HepG2 (cell line): Measurements from ENCODE around the gene BEST3. TPM values are rescaled to one million over a fixed set of nuclear protein-coding genes. Genes with fewer than 3 reads are reported as not detected.

ENCODE experiments used
- ATAC-seq: fragments of 200-7000 bp; cut with Tn5 transposase; 3 replicates; pipeline ENCODE4 v1.9.1; 2020; ENCODE audit warnings: mild to moderate bottlenecking, moderate library complexity
- BruUV-seq: library from RNA; stranded (reverse); fragments of 400-500 nt; replicated peaks from 2 replicates; lab custom pipeline; 2021; lab: Mats Ljungman, UMichigan
- CTCF ChIA-PET: fragments of 300-600 bp; formaldehyde crosslinking; extraction: SDS; loops from one replicate; lab custom pipeline; 2021; ENCODE audit warnings: low total read pairs, inconsistent platforms, low intra/inter-chr PET ratio; lab: Yijun Ruan, JAX
- POLR2A ChIA-PET: fragments of 350-600 bp; sonication (Branson Sonifier 250); formaldehyde crosslinking; loops from one replicate; lab custom pipeline; 2020; ENCODE audit warnings: antibody characterized with exemption, inconsistent platforms; lab: Yijun Ruan, JAX
- DNase-seq: peaks from one replicate; pipeline ENCODE4 v3.0.0-alpha.2; 2015; ENCODE audit warnings: low spot score
- FAIRE-seq: peaks from 3 replicates; lab custom pipeline; 2011; peaks lifted over from hg19 to GRCh38; lab: Jason Lieb, UNC
- H2AFZ ChIP-seq: one replicate; pipeline ENCODE4 v1.6.1; 2011; ENCODE audit warnings: low read length, inconsistent platforms
- H3K27ac ChIP-seq: fragments of 300-600 bp; 3 replicates; pipeline ENCODE4 v1.8.0; 2011; ENCODE audit warnings: mixed run types, mild to moderate bottlenecking, mixed read lengths, low read length, inconsistent platforms; ENCODE audit not compliant: insufficient read depth; ENCODE audit errors: extremely low read length
- H3K27me3 ChIP-seq, 2 experiments: fragments of 200-600 bp in 1 of 2; 2 replicates in 1 of 2; 3 replicates in 1 of 2; pipeline versions ENCODE4 v1.6.0 to v1.8.0; 2011; ENCODE audit warnings: low read length in 2 of 2, mild to moderate bottlenecking in 2 of 2, moderate library complexity in 2 of 2, inconsistent platforms in 1 of 2; ENCODE audit not compliant: insufficient read depth in 2 of 2, control insufficient read depth in 1 of 2
- H3K36me3 ChIP-seq, 2 experiments: fragments of 200-600 bp in 1 of 2; replicated peaks in 1 of 2; 2 replicates in 1 of 2; 3 replicates in 1 of 2; pipeline versions ENCODE4 v1.5.1 to v1.8.0; 2011; ENCODE audit warnings: low read length in 2 of 2, inconsistent platforms in 1 of 2; ENCODE audit not compliant: insufficient read depth in 2 of 2, control insufficient read depth in 1 of 2
- H3K4me1 ChIP-seq: 2 replicates; pipeline ENCODE4 v1.5.1; 2012; ENCODE audit warnings: low read length, inconsistent platforms; ENCODE audit not compliant: insufficient read depth
- H3K4me2 ChIP-seq: 2 replicates; pipeline ENCODE4 v1.6.0; 2011; ENCODE audit warnings: low read depth, low read length, inconsistent platforms
- H3K4me3 ChIP-seq, 3 experiments: fragments of 200-600 bp in 1 of 3; sonication (generic), shearing (Covaris generic) in 1 of 3; replicated peaks in 1 of 3; 2 replicates each; pipeline ENCODE4 v1.5.1; 2011 to 2016; ENCODE audit warnings: low read length in 3 of 3, inconsistent platforms in 2 of 3, low read depth in 2 of 3, mild to moderate bottlenecking in 2 of 3, control low read depth in 1 of 3, mixed read lengths in 1 of 3; ENCODE audit not compliant: insufficient read depth in 1 of 3
- H3K79me2 ChIP-seq: one replicate; pipeline ENCODE4 v1.6.1; 2011; ENCODE audit warnings: low read length, inconsistent platforms; ENCODE audit not compliant: insufficient read depth
- H3K9ac ChIP-seq: 2 replicates; pipeline ENCODE4 v1.6.0; 2011; ENCODE audit warnings: mild to moderate bottlenecking, low read depth, low read length, inconsistent platforms; ENCODE audit not compliant: insufficient read depth
- H3K9me3 ChIP-seq: 2 replicates; pipeline ENCODE4 v1.5.1; 2012; ENCODE audit warnings: mild to moderate bottlenecking, low read length
- H4K20me1 ChIP-seq: 2 replicates; pipeline ENCODE4 v1.6.0; 2011; ENCODE audit warnings: inconsistent platforms, mild to moderate bottlenecking, low read length, moderate library complexity; ENCODE audit not compliant: insufficient read depth
- AKAP8 ChIP-seq: sonication (generic); formaldehyde crosslinking; IDR thresholded peaks from 2 replicates; pipeline ENCODE4 v1.5.1; 2020; ENCODE audit warnings: mild to moderate bottlenecking, missing genetic modification reagents
- CREB1 ChIP-seq, 2 experiments: fragments of 450-650 bp in 1 of 2; IDR thresholded peaks; 2 replicates each; pipeline ENCODE4 v1.6.1; 2016 to 2017; ENCODE audit warnings: control low read depth in 1 of 2, mild to moderate bottlenecking in 1 of 2, missing compliant biosample characterization in 1 of 2, missing genetic modification characterization in 1 of 2
- DNMT3B ChIP-seq: conservative IDR thresholded peaks from 2 replicates; pipeline ENCODE4 v1.6.1; 2016; ENCODE audit warnings: missing biosample characterization, control low read depth
- GPBP1L1 ChIP-seq: sonication (generic); formaldehyde crosslinking; IDR thresholded peaks from 2 replicates; pipeline ENCODE4 v1.5.0; 2020; ENCODE audit warnings: mild to moderate bottlenecking, missing genetic modification reagents
- HNF1A ChIP-seq, 2 experiments: sonication (generic) in 1 of 2; formaldehyde crosslinking in 1 of 2; IDR thresholded peaks; 2 replicates each; pipeline versions ENCODE4 v1.4.0 to v1.6.1; 2016 to 2020; ENCODE audit warnings: borderline replicate concordance in 1 of 2, low read depth in 1 of 2, mild to moderate bottlenecking in 1 of 2, missing genetic modification reagents in 1 of 2
- IRX3 ChIP-seq: sonication (generic); formaldehyde crosslinking; IDR thresholded peaks from 2 replicates; pipeline ENCODE4 v1.8.1; 2023; ENCODE audit warnings: mild to moderate bottlenecking, low read depth, missing genetic modification reagents, borderline replicate concordance
- MAFG ChIP-seq: sonication (generic); formaldehyde crosslinking; IDR thresholded peaks from 2 replicates; pipeline ENCODE4 v1.5.1; 2020; ENCODE audit warnings: mild to moderate bottlenecking, missing genetic modification reagents
- MED8 ChIP-seq: sonication (generic); formaldehyde crosslinking; IDR thresholded peaks from 2 replicates; pipeline ENCODE4 v1.8.1; 2023; ENCODE audit warnings: mild to moderate bottlenecking, missing genetic modification reagents; ENCODE audit not compliant: insufficient replicate concordance
- POLR2AphosphoS2 ChIP-seq: IDR thresholded peaks from 2 replicates; pipeline ENCODE4 v1.6.1; 2011; ENCODE audit warnings: low read depth, low read length, improper control_type of control experiment
- TAF1 ChIP-seq: sonication (generic); formaldehyde crosslinking; IDR thresholded peaks from 2 replicates; pipeline ENCODE4 v1.4.0; 2020; ENCODE audit warnings: missing genetic modification reagents
- ZBTB21 ChIP-seq: sonication (generic); formaldehyde crosslinking; IDR thresholded peaks from 2 replicates; pipeline ENCODE4 v1.4.0; 2020; ENCODE audit warnings: missing genetic modification reagents
- ZBTB8A ChIP-seq: sonication (generic); formaldehyde crosslinking; IDR thresholded peaks from 2 replicates; pipeline ENCODE4 v1.4.0; 2020; ENCODE audit warnings: mild to moderate bottlenecking, low read depth, missing genetic modification reagents, borderline replicate concordance
- ZFP36L1 ChIP-seq: sonication (generic); formaldehyde crosslinking; IDR thresholded peaks from 2 replicates; pipeline ENCODE4 v1.8.0; 2022; ENCODE audit warnings: mild to moderate bottlenecking, missing genetic modification reagents, moderate library complexity
- ZNF20 ChIP-seq: sonication (generic); formaldehyde crosslinking; IDR thresholded peaks from 2 replicates; pipeline ENCODE4 v1.4.0; 2020; ENCODE audit warnings: mild to moderate bottlenecking, moderate library complexity, missing genetic modification reagents
- ZNF274 ChIP-seq: sonication (generic); formaldehyde crosslinking; IDR thresholded peaks from 2 replicates; pipeline ENCODE4 v1.5.1; 2020; ENCODE audit warnings: mild to moderate bottlenecking, missing genetic modification reagents
- ZNF337 ChIP-seq: sonication (generic); formaldehyde crosslinking; IDR thresholded peaks from 2 replicates; pipeline ENCODE4 v1.5.1; 2020; ENCODE audit warnings: missing genetic modification reagents, low read depth, mild to moderate bottlenecking, borderline replicate concordance
- ZNF780A ChIP-seq: sonication (generic); formaldehyde crosslinking; IDR thresholded peaks from 2 replicates; pipeline ENCODE4 v1.8.0; 2022; ENCODE audit warnings: mild to moderate bottlenecking, missing genetic modification reagents, moderate library complexity
- ZNF788 ChIP-seq: sonication (generic); formaldehyde crosslinking; IDR thresholded peaks from 2 replicates; pipeline ENCODE4 v1.5.0; 2020; ENCODE audit warnings: mild to moderate bottlenecking, missing genetic modification reagents, borderline replicate concordance
- ZNF841 ChIP-seq: sonication (generic); formaldehyde crosslinking; IDR thresholded peaks from 2 replicates; pipeline ENCODE4 v1.8.1; 2023; ENCODE audit warnings: missing genetic modification reagents, borderline replicate concordance
- WGBS: methylation state at CpG from one replicate; pipeline ENCODE4 v1.1.6; 2017; ENCODE audit warnings: low lambda C conversion rate; 5-methylcytosine and 5-hydroxymethylcytosine counted together
- in situ Hi-C: cut with HindIII; loops from 2 replicates; pipeline ENCODE4 v1.10.0; 2017; ENCODE audit warnings: low pct_unique_long_range_greater_than_20kb; ENCODE audit not compliant: extremely low pct_ligation_motif_present
- intact Hi-C: fragments of 100-400 bp; cut with micrococcal nuclease; formaldehyde crosslinking; loops from one replicate; pipeline ENCODE4 v1.10.0; 2022; ENCODE audit not compliant: unreplicated experiment
- polyA plus RNA-seq, 8 experiments: library from polyadenylated mRNA; depleted of rRNA in 3 of 8; stranded (reverse) in 7 of 8; unstranded in 1 of 8; fragments of >200 nt; fragmentation: Illumina TruSeq in 4 of 8; extraction: Trizol in 4 of 8; gene quantifications; 2 replicates each; pipeline versions ENCODE4 v1.2.1 to v1.2.3, GENCODE V29; 2011 to 2016; ENCODE audit warnings: low read depth in 4 of 8, missing spikeins in 1 of 8, mixed read lengths in 1 of 8; ENCODE audit not compliant: insufficient read depth in 1 of 8
- total RNA-seq, 5 experiments: library from RNA; depleted of rRNA; stranded (reverse); fragments of >200 nt; fragmentation: Illumina TruSeq; extraction: Trizol; gene quantifications; 2 replicates each; pipeline ENCODE4 v1.2.3, GENCODE V29; 2016; ENCODE audit warnings: low read depth in 1 of 5

BEST3 gene
- total and polyA plus RNA-seq, 2 of the 13 experiments (the other 11 are each of a cell fraction or from before 2014, with no cell fraction given), result not detected

- Histone ChIP-seq H3K27ac (no peak overlapping the region), H3K79me2 (no peaks in the 10 kb centered on the region), H4K20me1 (no peaks in the 10 kb centered on the region), H3K9me3 (no peaks in the 10 kb centered on the region), H3K4me3 (no peak overlapping the region; a peak in 1 of 6 replicates), H3K4me2 (0 out of 2 replicates have a peak overlapping the region, but pooled peaks have one; percentile 1), H3K4me1 (peaks cover 23% of the 10 kb centered on the region), H3K9ac (no peak overlapping the region), H2AFZ (no peak overlapping the region), H3K27me3 (no peaks in the 10 kb centered on the region; a peak in 1 of 5 replicates), H3K36me3 (no peaks in the 10 kb centered on the region)
- peak; percentile 31; the same call in 2 of the 3 replicates for ATAC-seq
- intact Hi-C loops (no loop called here), in situ Hi-C loops (no loop called here)
- no peak for FAIRE-seq
- WGBS, result 34% methylated on average over 9 of the region's 11 CpGs
- POLR2A ChIA-PET, result no interaction called here
- BruUV-seq, result no TSS peak
- CTCF ChIA-PET, result no interaction called here
- DNase-seq, result peak; percentile 67
- no peak for TF ChIP-seq GPBP1L1 (CRISPR knock-in tag)
- peak; percentile 67 for TF ChIP-seq CREB1 (IDR thresholded peaks at IDR 0.05)
- no peak for TF ChIP-seq CREB1 (CRISPR knock-in tag; IDR thresholded peaks at IDR 0.05)
- no peak for TF ChIP-seq MED8 (CRISPR knock-in tag)
- no peak for TF ChIP-seq AKAP8 (CRISPR knock-in tag)
- TF ChIP-seq TAF1 (CRISPR knock-in tag), result no peak
- TF ChIP-seq MAFG, result no peak
- TF ChIP-seq ZNF337, result no peak
- no peak for TF ChIP-seq ZNF20 (CRISPR knock-in tag)
- TF ChIP-seq ZBTB8A, result no peak
- TF ChIP-seq ZNF780A (CRISPR knock-in tag), result no peak
- TF ChIP-seq HNF1A (IDR thresholded peaks at IDR 0.05; ENCODE audit: low read depth), result no peak
- TF ChIP-seq HNF1A (CRISPR knock-in tag; IDR thresholded peaks at IDR 0.05; ENCODE audit: borderline replicate concordance), result no peak
- no peak for TF ChIP-seq ZNF274
- TF ChIP-seq ZFP36L1 (CRISPR knock-in tag), result no peak
- no peak for TF ChIP-seq ZBTB21 (CRISPR knock-in tag)
- no peak for TF ChIP-seq ZNF841
- no peak for TF ChIP-seq POLR2AphosphoS2
- no peak for TF ChIP-seq ZNF788 (CRISPR knock-in tag)
- no peak for TF ChIP-seq DNMT3B (CRISPR knock-in tag)
- no peak for TF ChIP-seq IRX3
Measured at GRCh38 chr12:69655616-69656340, 43.3 kb downstream of the BEST3 start.
